Esophagus (tissue), 2 donors: Measurements from ENCODE around the gene ELAVL3. TPM values are rescaled to one million over a fixed set of nuclear protein-coding genes. Genes with fewer than 3 reads are reported as not detected.

Experiments
- polyA plus RNA-seq, 2 donors: library from polyadenylated mRNA; stranded (reverse); fragments of 200-250 nt; gene quantifications; one replicate each; pipeline ENCODE4 v1.2.3, GENCODE V29; 2013
- donor health status: healthy with polysubstance abuse.
- donor health status: Bipolar disorder and iron deficiency.

Gene ELAVL3
- polyA plus RNA-seq, 2 donors, result not detected

Other genes starting within 250 kb of the ELAVL3 start
- gene ANGPTL8, start 241.4 kb downstream of the ELAVL3 start, polyA plus RNA-seq, result under 1 TPM in 1 of 2 donors, not detected in 1; 0.15 TPM
- gene DOCK6, start 218.5 kb downstream of the ELAVL3 start, polyA plus RNA-seq, result 10 to 100 TPM; 25.8 to 53.5 TPM
- gene TSPAN16, start 184.9 kb downstream of the ELAVL3 start, polyA plus RNA-seq, result not detected
- 10 to 100 TPM; 21.7 to 25.7 TPM for gene RAB3D, start 141.4 kb downstream of the ELAVL3 start, polyA plus RNA-seq
- gene TMEM205, start 134.8 kb downstream of the ELAVL3 start, polyA plus RNA-seq, result 10 to 100 TPM; 39.8 to 67.1 TPM
- 10 to 100 TPM; 22.5 to 47.6 TPM for gene CCDC159, start 134.5 kb downstream of the ELAVL3 start, polyA plus RNA-seq
- gene PLPPR2, start 125.6 kb downstream of the ELAVL3 start, polyA plus RNA-seq, result 1 to 10 TPM; 7.3 to 8.6 TPM
- 1 to 10 TPM; 2.2 to 2.8 TPM for gene SWSAP1, start 106.4 kb downstream of the ELAVL3 start, polyA plus RNA-seq
- gene EPOR, start 96.7 kb downstream of the ELAVL3 start, polyA plus RNA-seq, result 1 to 10 TPM; 1.2 to 1.4 TPM
- 1 to 10 TPM in 1 of 2 donors, under 1 TPM in 1; 0.87 to 3.6 TPM for gene RGL3, start 61.7 kb downstream of the ELAVL3 start, polyA plus RNA-seq
- gene ODAD3, start 45.9 kb downstream of the ELAVL3 start, polyA plus RNA-seq, result under 1 TPM; 0.06 to 0.20 TPM
- 10 to 100 TPM; 76.7 to 86.9 TPM for gene PRKCSH, start 45.4 kb downstream of the ELAVL3 start, polyA plus RNA-seq
- 1 to 10 TPM; 6.2 to 9.2 TPM for gene ZNF653, start 24.8 kb upstream of the ELAVL3 start, polyA plus RNA-seq
- 10 to 100 TPM; 36.3 to 41.2 TPM for gene ECSIT, start 48.1 kb upstream of the ELAVL3 start, polyA plus RNA-seq
- gene CNN1, start 57.8 kb upstream of the ELAVL3 start, polyA plus RNA-seq, result 100 to 1,000 TPM in 1 of 2 donors, 10 to 100 TPM in 1; 85.0 to 234 TPM
- 10 to 100 TPM; 43.4 to 46.6 TPM for gene ELOF1, start 78.2 kb upstream of the ELAVL3 start, polyA plus RNA-seq
- gene ACP5, start 96.6 kb upstream of the ELAVL3 start, polyA plus RNA-seq, result 10 to 100 TPM; 23.5 to 33.9 TPM
- 1 to 10 TPM; 2.5 to 3.0 TPM for gene ZNF627, start 116.4 kb upstream of the ELAVL3 start, polyA plus RNA-seq